HepG2 (cell line): Measurements from ENCODE around the gene PYGO1.

Source experiments
- AGO2 ChIP-seq: fragments of 200-400 bp; formaldehyde crosslinking; optimal IDR thresholded peaks from 2 replicates; pipeline ENCODE3; 2017; ENCODE audit warnings: mild to moderate bottlenecking, low read depth, low read length, moderate library complexity
- CTCF ChIP-seq: sonication (generic); formaldehyde crosslinking; IDR thresholded peaks from 2 replicates; pipeline ENCODE4 v1.5.0; 2020; ENCODE audit warnings: mild to moderate bottlenecking, missing genetic modification reagents, moderate library complexity
- FOSL1 ChIP-seq: sonication (generic); formaldehyde crosslinking; IDR thresholded peaks from 2 replicates; pipeline ENCODE4 v1.9.0; 2021; ENCODE audit warnings: missing genetic modification reagents, borderline replicate concordance
- ZNF274 ChIP-seq: sonication (generic); formaldehyde crosslinking; IDR thresholded peaks from 2 replicates; pipeline ENCODE4 v1.5.1; 2020; ENCODE audit warnings: mild to moderate bottlenecking, missing genetic modification reagents
- ZNF3 ChIP-seq: IDR thresholded peaks from 2 replicates; pipeline ENCODE4 v1.7.0; 2017; ENCODE audit warnings: inconsistent platforms
- TF ChIP-seq, protein P1 (sequence below): sonication (generic); formaldehyde crosslinking; IDR thresholded peaks from 2 replicates; pipeline ENCODE4 v1.4.0; 2020; ENCODE audit warnings: missing genetic modification reagents
- TF ChIP-seq, protein P2 (sequence below): sonication (generic); formaldehyde crosslinking; IDR thresholded peaks from 2 replicates; pipeline ENCODE4 v1.8.1; 2023; ENCODE audit warnings: mild to moderate bottlenecking, moderate library complexity, missing genetic modification reagents

- TF ChIP-seq, protein P1, sequence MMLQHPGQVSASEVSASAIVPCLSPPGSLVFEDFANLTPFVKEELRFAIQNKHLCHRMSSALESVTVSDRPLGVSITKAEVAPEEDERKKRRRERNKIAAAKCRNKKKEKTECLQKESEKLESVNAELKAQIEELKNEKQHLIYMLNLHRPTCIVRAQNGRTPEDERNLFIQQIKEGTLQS (CRISPR knock-in tag) = no peak
- no peak for TF ChIP-seq ZNF274 (CRISPR knock-in tag)
- TF ChIP-seq, protein P2, sequence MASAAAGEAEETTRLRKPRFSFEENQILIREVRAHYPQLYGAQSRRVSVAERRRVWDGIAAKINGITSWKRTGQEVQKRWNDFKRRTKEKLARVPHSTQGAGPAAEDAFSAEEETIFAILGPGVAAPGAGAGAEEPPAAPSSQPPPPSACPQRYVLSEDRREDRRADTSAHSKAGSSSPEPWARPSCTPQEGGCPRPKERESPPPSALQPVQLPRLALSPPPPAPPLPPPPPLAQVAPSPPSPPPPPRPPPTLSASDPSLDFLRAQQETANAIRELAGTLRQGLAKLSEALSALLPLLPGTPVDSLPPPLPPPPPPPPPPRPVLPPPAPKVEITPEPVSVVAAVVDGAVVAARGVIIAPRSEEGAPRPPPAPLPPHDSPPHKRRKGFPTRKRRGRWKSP (CRISPR knock-in tag) = no peak
- TF ChIP-seq FOSL1 = no peak
- no peak for TF ChIP-seq AGO2
- TF ChIP-seq ZNF3 (CRISPR knock-in tag) = no peak
- no peak for TF ChIP-seq CTCF (CRISPR knock-in tag)
Observed at GRCh38 chr15:55528812-55529211, 59.3 kb downstream of the PYGO1 start.
